IPS-20b (cell line): Measurements from ENCODE around the gene PTPRD.

ENCODE experiments used
- H3K27ac ChIP-seq: one replicate; pipeline ENCODE4 v1.5.1; 2013; ENCODE audit warnings: low read length
- H3K27me3 ChIP-seq: 2 replicates; pipeline ENCODE4 v1.6.1; 2013; ENCODE audit warnings: mild to moderate bottlenecking, low read length, inconsistent platforms; ENCODE audit not compliant: insufficient read depth
- H3K36me3 ChIP-seq: 2 replicates; pipeline ENCODE4 v1.6.1; 2013; ENCODE audit warnings: low read depth, mild to moderate bottlenecking, inconsistent platforms, low read length, moderate library complexity; ENCODE audit not compliant: insufficient read depth
- H3K4me1 ChIP-seq: 2 replicates; pipeline ENCODE4 v1.6.1; 2013; ENCODE audit warnings: mild to moderate bottlenecking, control low read depth, inconsistent platforms, low read length, moderate library complexity; ENCODE audit not compliant: insufficient read depth
- H3K4me3 ChIP-seq: 2 replicates; pipeline ENCODE4 v1.5.1; 2013; ENCODE audit warnings: mild to moderate bottlenecking, low read length, inconsistent platforms
- H3K9ac ChIP-seq: 2 replicates; pipeline ENCODE4 v1.6.1; 2013; ENCODE audit warnings: low read depth, mild to moderate bottlenecking, inconsistent platforms, low read length, moderate library complexity
- H3K9me3 ChIP-seq: 2 replicates; pipeline ENCODE4 v1.6.1; 2013; ENCODE audit warnings: mild to moderate bottlenecking, low read depth, low read length, inconsistent platforms; ENCODE audit not compliant: insufficient read depth

PTPRD gene

DNA sequence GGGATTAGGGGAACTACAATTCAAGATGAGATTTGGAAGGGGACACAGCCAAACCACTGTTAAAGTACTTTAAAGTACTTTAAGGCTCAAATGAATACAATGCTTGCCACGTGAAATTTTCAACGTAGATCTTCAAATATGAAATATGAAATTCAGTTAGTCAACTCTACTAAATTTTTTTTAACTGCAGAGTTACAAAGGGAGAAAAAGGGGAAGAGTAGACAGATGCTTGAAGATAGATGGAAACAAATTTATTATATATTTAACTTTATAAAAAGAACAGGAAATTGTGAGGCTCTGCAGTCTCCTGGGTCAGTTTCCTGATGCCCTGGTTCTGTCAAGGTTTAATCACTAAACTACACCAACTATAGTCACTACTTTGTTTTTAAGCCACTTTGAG is 2027.8 kb downstream of the PTPRD start:
- peaks cover 7% of the 10 kb centered on the region; the same call in 1 of the 2 replicates for H3K9me3 ChIP-seq

GRCh38 chr9:8579661-8580060 is 2033.1 kb downstream of the PTPRD start:
- H3K9me3 ChIP-seq = peaks cover 7% of the 10 kb centered on the region; the same call in 1 of the 2 replicates
- no peak overlapping the region for H3K4me3 ChIP-seq
- H3K36me3 ChIP-seq = peaks cover 5% of the 10 kb centered on the region; the same call in 1 of the 2 replicates
- H3K4me1 ChIP-seq = no peaks in the 10 kb centered on the region
- H3K9ac ChIP-seq = no peak overlapping the region
- no peaks in the 10 kb centered on the region for H3K27me3 ChIP-seq
- no peak overlapping the region for H3K27ac ChIP-seq

More for the DNA sequence above, 2027.8 kb downstream of the PTPRD start:
- Histone ChIP-seq H3K4me3 (no peak overlapping the region), H3K9ac (no peak overlapping the region), H3K4me1 (no peaks in the 10 kb centered on the region), H3K27me3 (no peaks in the 10 kb centered on the region), H3K27ac (no peak overlapping the region), H3K36me3 (peaks cover 5% of the 10 kb centered on the region; the same call in 1 of the 2 replicates)

DNA sequence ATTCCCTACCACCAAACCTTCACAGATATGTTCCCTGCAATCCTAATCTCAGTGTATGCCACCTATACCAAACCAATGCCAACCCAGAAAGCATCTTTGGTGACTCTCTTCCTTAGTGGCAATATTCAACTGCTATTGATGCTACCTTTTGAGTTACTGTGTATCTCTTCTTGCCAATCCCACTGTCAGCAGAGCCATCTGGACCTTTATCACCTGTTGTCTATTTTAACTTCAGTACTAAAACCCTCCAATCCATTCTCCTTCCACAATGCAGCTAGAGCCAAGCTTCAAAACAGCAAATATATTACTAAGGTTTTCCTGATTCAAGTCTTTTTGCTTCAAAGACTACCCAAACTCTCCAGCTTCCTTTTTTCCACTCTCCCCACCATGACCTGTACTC is 2036.1 kb downstream of the PTPRD start:
- Histone ChIP-seq H3K9ac (no peak overlapping the region), H3K4me3 (no peak overlapping the region), H3K4me1 (no peaks in the 10 kb centered on the region), H3K27ac (no peak overlapping the region), H3K9me3 (no peaks in the 10 kb centered on the region), H3K27me3 (no peaks in the 10 kb centered on the region), H3K36me3 (no peaks in the 10 kb centered on the region)

- Histone ChIP-seq H3K9ac (no peak overlapping the region), H3K9me3 (no peaks in the 10 kb centered on the region), H3K27me3 (no peaks in the 10 kb centered on the region), H3K27ac (no peak overlapping the region), H3K36me3 (no peaks in the 10 kb centered on the region), H3K4me1 (no peaks in the 10 kb centered on the region), H3K4me3 (no peak overlapping the region)
These were observed 2038.0 kb downstream of the PTPRD start for GRCh38 chr9:8574846-8575245.

DNA sequence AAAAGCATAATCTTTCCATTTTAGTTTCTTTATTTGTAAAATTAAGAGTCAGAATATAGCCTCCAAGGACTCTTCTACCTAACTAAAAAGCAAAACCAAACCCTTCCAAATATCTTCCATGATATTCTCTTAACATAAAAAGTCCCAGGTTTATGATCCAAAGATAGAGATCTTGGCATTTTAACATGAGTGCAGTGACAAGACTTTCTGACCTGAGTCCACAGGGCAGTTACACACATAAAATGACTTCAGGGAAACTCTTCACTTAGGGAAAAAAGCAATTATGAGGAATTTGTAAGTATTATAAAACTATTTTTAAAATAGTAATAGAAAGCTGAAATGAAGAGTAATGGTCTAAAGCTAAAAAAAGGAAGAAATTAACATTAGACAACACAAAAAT is 2040.6 kb downstream of the PTPRD start:
- no peaks in the 10 kb centered on the region for H3K9me3 ChIP-seq
- no peak overlapping the region for H3K9ac ChIP-seq
- H3K4me1 ChIP-seq = no peaks in the 10 kb centered on the region
- H3K4me3 ChIP-seq = no peak overlapping the region
- no peaks in the 10 kb centered on the region for H3K27me3 ChIP-seq
- no peak overlapping the region for H3K27ac ChIP-seq
- no peaks in the 10 kb centered on the region for H3K36me3 ChIP-seq

GRCh38 chr9:8571643-8572042 is 2041.2 kb downstream of the PTPRD start:
- no peaks in the 10 kb centered on the region for H3K4me1 ChIP-seq
- H3K27ac ChIP-seq = no peak overlapping the region
- H3K4me3 ChIP-seq = no peak overlapping the region
- H3K9ac ChIP-seq = no peak overlapping the region
- no peaks in the 10 kb centered on the region for H3K9me3 ChIP-seq
- H3K27me3 ChIP-seq = no peaks in the 10 kb centered on the region
- no peaks in the 10 kb centered on the region for H3K36me3 ChIP-seq

- H3K27ac ChIP-seq = no peak overlapping the region
- no peak overlapping the region for H3K9ac ChIP-seq
- no peaks in the 10 kb centered on the region for H3K4me1 ChIP-seq
- no peaks in the 10 kb centered on the region for H3K27me3 ChIP-seq
- no peak overlapping the region for H3K4me3 ChIP-seq
- H3K36me3 ChIP-seq = no peaks in the 10 kb centered on the region
- no peaks in the 10 kb centered on the region for H3K9me3 ChIP-seq
These were observed 2042.0 kb downstream of the PTPRD start for GRCh38 chr9:8570776-8571175.

GRCh38 chr9:8569823-8570222 is 2043.0 kb downstream of the PTPRD start:
- no peak overlapping the region for H3K4me3 ChIP-seq
- no peaks in the 10 kb centered on the region for H3K9me3 ChIP-seq
- H3K27ac ChIP-seq = no peak overlapping the region
- no peaks in the 10 kb centered on the region for H3K4me1 ChIP-seq
- no peak overlapping the region for H3K9ac ChIP-seq
- no peaks in the 10 kb centered on the region for H3K27me3 ChIP-seq
- H3K36me3 ChIP-seq = no peaks in the 10 kb centered on the region

DNA sequence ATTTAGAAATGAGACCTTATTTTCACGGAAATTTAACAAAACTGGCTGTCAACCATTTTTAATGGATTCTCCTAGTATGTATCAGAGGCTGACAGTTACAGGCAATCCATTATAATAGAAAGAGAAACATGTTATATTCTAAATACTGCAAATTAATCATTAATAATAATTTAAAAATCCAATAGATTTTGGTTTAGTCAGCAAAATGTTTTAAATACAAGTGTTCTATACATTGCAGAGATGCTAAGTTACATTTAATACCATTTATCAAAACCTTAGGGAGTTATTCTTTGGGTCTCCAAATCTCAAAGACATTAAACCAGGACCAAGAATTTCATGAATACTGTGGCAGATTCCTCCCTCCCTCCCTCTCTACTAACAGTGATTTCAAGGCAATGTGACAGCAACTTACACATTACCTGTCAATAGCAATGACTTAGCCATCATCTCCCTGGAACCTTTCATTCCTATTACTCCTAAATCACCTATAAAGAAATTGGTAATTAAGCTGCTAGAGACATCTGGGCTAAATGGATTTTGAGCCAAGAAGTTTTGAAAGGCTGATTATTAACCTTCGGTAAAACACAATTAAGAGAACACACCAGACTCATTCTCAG is 2044.7 kb downstream of the PTPRD start:
- Histone ChIP-seq H3K4me3 (no peak overlapping the region), H3K27me3 (no peaks in the 10 kb centered on the region), H3K36me3 (no peaks in the 10 kb centered on the region), H3K27ac (no peak overlapping the region), H3K9ac (no peak overlapping the region), H3K4me1 (no peaks in the 10 kb centered on the region), H3K9me3 (no peaks in the 10 kb centered on the region)

GRCh38 chr9:8564960-8565359 is 2047.8 kb downstream of the PTPRD start:
- no peaks in the 10 kb centered on the region for H3K9me3 ChIP-seq
- no peaks in the 10 kb centered on the region for H3K27me3 ChIP-seq
- peaks cover 9% of the 10 kb centered on the region; the same call in 1 of the 2 replicates for H3K4me1 ChIP-seq
- no peak overlapping the region for H3K9ac ChIP-seq
- H3K4me3 ChIP-seq = no peak overlapping the region
- no peak overlapping the region for H3K27ac ChIP-seq
- no peaks in the 10 kb centered on the region for H3K36me3 ChIP-seq

DNA sequence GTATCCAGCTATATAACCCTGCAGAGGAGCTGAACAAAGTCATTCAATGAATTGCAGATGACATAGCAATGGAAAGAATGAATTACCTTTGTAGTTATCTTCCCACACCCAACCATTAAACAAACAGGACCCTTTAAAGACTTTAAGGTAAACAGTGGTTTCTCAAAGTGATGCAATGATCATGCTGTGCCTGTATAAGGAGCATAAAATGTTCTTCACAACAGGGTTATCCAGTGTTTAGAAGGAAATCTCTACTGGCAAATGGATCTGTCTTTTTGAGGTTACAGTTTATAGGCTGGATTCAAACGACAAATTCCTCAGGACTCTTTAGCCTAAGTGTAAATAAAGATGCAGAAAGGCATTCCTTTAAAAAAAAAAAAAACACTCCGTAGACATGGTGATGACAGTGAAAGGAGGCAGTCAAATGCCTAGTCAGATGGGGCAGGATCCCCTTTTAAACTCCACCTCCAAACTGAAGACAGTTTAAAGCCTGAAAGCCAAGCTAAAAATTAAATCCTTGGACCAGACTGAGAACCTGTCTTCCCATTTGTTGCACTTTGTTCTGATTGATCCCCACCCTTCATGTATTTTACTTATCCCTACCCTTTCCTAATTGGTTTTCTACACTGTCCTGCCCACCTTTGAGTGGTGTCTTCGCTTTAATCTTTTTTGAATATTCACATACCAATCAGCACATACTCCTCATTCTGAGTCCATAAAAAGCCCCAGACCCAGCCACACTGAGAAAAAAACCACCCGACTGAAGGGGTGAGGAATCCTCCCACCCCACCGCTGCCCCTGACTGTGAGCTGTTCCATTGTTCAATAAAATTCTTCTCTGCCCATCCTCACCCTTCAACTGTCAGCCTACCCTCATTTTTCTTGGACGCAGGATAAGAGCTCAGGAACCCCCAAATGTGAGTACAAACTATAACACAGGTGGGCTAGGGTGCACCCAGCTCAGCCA is 2052.0 kb downstream of the PTPRD start:
- Histone ChIP-seq H3K27me3 (no peaks in the 10 kb centered on the region), H3K9ac (no peak overlapping the region), H3K36me3 (no peaks in the 10 kb centered on the region), H3K27ac (no peak overlapping the region), H3K4me1 (peaks cover 9% of the 10 kb centered on the region; the same call in 1 of the 2 replicates), H3K9me3 (no peaks in the 10 kb centered on the region), H3K4me3 (no peak overlapping the region)

DNA sequence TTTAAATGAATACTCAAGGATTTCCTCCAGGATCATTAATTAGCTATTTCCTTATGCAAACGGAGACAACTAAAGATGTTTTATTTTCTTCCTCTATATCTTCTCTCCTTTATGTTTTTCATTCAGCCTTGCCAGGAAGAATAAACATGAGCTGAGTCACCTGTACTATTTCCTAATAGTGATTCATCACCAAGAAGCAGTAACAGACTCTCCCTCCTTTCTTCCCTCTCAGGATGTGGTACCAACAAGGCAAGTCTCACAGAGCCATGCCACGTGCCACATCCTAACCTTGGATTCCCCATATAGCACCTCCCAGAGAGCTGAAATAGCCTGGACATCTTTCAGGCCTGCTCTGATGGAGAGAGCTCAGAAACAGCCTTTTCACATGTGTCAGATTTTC is 2054.6 kb downstream of the PTPRD start:
- no peaks in the 10 kb centered on the region for H3K9me3 ChIP-seq
- no peak overlapping the region for H3K4me3 ChIP-seq
- H3K36me3 ChIP-seq = no peaks in the 10 kb centered on the region
- no peak overlapping the region for H3K27ac ChIP-seq
- H3K9ac ChIP-seq = no peak overlapping the region
- peaks cover 9% of the 10 kb centered on the region; the same call in 1 of the 2 replicates for H3K4me1 ChIP-seq
- no peaks in the 10 kb centered on the region for H3K27me3 ChIP-seq
